Esophagus mucosa (tissue), 1 donor: ENCODE results near the gene SPPL2B. TPM values are rescaled to one million over a fixed set of nuclear protein-coding genes. Genes with fewer than 3 reads are reported as not detected.

Experiments used
- ATAC-seq: fragments of 200-7000 bp; cut with Tn5 transposase; one replicate; pipeline ENCODE4 v1.9.1; 2020
- total RNA-seq: library from RNA; stranded (reverse); gene quantifications from one replicate; pipeline ENCODE4 v1.2.4, GENCODE V29; 2023
- donor health status: DM: yes; HTN: yes; CAD: no.

The SPPL2B gene
- total RNA-seq, 1 donor from 2014 or later: 18.8 TPM

DNA sequence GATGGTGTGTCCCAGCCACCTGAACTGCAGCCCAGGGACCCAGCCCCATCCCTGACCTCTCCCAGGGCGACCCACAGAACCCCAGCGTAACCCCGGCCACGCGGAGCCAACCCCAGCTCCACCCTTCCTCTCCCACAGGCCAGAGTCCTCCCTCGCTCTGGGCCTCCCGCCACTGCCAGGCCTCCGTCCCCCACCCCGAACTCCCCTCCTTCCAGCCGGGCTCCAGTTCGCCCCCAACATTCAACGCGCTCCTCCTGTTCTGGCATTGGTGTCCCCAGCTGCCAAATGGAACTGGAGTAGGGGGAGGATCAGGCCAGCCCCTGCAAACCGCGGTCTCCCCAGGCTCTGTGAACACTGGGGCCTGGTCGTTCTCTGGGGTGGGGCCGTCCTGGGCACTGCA, 28.0 kb upstream of the SPPL2B start:
- no peak for ATAC-seq

DNA sequence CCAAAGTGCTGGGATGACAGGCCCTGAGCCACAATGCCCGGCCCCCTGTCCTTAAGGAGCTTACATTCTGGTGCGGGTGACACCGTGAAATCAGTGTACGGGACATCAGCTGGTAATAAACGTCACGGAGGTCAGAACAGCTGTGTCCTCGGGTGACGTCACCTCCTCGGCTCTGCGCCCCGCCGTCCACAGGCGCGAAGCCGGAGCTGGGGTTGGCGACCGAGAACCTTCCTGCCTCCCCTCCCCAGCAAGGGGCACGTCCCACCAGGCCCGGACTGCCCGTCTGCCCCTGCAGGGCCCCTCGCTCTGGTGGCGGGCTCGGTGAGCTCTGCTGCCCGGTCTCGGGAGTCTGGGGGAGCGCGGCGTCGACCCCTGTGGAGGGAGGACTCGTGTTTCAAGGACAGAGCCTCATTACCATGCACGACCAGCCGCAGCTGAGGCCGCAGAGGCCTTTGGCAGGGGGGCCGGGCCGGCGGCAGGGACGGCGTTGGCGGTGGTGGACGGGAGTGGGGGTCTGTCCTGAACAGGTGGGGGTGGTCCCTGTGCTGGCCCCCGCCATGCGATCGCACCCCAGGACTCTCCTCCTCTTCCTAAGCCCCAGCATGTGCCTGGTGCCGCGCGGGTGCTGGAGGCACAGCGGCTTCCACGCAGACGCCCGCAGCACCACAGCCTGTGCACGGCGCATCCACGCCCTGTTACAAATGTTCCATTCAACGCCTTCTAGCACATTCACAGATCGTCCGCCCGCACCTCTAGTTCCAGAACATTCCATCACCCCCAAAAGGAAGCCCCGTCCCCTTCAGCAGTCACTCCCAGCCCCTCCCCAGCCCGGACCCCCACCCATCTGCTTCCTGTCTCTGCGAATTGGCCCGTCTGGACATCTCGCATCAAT, 25.9 kb upstream of the SPPL2B start:
- ATAC-seq: peak; percentile 38

DNA sequence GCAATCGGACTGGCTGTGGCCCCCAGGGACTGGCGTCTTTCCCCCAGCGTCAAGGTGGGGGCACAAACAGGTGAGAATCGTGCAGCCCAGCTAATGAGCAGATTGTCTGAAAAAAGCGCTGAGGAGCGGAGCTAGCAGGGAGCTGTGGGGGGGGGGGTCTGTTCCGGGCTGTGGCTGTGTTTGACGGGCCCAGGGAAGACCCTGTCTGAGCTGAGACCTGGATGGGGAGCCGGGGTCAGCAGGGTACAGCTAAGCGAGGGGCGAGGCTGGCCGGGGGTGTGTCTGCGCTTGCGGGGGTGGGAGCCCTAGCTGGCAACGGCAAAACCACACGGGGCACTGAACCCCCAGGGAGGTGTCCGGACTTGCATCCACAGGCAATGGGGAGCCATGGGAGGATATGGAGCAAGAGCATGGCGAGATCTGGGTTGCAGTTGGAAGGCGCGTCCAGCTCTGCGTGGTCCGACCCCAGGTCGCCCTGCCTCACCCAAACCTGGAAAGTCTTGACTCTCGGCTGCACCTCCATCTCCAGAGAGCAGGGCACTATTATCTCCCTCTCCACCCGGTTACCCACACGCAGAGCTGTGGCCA, 25.2 kb upstream of the SPPL2B start:
- ATAC-seq: no peak

DNA sequence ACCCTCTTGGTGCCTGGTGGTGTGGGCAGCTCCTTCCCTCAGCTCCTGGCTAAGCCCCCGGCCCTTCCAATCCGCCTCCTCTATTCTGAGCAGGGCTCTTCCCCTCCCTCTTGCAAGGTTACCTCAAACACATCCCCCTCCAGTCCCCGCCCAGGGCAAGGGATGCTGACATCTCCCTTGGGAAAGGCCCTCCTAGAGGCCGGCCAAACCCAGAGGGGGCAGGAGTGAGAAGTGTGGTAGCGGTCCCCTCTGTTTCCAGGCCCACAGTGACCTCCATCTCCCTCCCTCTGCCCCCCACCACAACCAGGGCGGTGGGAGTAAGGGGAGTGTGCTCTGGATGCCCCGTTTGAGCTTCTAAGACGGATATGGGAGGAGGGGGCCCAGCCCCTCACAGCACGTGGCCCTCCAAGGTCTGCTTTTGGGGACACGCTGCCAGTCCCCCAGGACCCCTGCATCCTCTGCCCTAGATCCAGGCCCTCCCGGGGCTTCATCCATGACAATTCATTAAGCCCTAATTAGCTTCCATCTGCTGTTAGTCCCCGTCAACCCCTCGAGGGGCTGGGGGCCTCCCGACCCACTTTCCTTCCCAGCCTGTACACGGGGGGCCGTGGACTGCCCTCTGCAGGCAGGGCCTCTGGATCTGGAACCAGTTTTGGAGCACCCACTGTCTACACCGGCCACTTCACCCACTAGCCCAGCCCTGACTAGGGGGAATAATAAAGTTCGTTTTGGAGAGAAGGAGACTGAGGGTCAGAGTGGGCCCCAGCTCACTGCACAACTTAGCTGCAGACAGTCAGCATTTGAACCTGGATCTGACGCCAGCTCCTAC, 22.8 kb upstream of the SPPL2B start:
- ATAC-seq: no peak

DNA sequence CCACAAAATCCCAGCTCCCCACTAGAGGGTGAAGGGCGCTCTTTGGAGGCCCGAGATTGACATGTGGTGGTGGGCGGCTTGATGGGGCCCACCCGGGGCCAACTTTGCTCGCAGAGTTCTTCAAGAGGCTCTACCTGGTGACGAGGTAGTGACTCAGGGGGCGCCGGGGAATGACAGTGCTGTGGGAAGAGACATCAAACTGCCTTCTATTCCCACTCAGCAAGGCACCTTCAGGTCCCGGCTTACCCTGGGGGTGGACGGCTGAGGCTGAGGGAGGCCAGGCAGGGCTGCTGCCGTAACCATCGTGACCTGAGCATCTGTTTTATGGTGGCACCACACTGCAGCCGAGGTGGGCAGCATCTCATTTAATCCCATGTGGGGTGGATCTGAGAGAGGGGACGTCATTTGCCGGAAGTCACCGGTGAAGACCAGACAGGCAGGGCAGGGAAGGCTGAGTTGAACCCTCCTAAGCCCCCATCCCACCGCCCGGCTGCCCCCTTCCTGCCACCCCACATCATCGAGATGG, 22.1 kb upstream of the SPPL2B start:
- no peak for ATAC-seq

DNA sequence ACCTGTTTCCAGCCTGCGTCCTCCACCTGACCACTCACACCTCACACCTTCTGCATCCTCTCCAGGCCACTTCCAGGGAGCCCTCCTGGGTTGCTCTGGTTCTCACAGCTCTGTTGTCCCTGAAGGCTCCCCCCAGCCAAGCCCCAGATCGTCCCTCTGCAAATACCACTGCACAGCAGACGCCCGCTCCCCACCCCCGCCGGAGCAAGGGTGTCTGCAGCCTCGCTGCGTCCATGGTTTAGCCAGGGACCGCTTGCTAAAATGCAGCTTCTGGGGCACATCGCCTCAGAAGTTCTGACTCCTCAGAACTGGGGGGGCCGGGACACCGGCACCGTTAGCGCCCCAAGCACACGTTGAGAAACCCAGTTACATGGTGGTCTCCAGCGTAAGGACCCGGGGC, 21.5 kb upstream of the SPPL2B start:
- ATAC-seq: no peak

DNA sequence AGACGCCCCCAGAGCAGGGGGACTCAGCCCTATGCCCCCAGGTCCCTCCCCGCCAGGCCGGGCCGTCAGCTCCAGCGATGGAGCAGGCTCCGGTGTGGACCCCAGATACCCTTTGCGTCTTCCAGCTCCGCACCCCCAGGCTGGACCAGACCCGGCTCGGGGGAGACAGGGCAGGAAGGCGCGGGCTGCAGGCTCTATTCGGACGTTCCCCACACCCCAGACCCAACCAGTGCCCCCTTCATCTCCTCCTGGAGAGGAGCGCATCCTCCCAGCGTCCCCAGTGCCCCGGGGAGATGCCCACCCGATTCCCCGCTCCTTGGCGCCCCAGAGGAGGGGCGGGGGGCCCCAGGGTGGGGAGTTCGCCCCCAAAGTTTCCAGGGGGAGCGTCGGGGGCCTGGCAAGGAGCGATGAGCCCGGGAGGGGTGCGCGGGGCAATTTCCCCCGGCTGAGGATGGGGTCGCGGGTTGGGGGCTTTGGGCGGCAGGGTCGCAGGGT, 20.9 kb upstream of the SPPL2B start:
- no peak for ATAC-seq

DNA sequence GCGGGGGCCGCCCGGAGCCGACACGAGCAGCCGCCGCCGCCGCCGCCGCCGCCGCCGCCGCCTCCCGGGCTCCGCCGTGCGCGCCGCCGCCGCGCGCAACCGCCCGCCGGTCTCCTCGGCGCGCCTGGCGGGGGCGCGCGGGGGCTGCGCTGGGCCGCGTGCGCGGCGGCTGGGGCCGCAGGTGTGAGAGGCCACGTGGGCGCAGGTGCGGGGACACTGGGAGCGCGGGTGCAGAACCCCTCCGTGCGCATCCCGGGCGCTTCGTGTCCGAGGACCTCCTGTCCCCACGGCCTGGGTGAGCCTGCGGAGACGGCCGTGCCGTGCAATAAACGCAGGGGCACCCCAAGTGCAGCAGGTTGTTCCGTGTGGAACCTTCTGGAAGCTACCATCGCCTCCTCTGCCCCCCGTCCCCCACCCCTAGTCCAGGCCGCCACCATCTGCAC, 20.3 kb upstream of the SPPL2B start, which contains the start of gene LINGO3:
Gene LINGO3, minus strand, starts transcription at position 41 of the 443 bp plus-strand sequence. CDS start 16,378 bp downstream, outside the sequence.
- no peak for ATAC-seq

DNA sequence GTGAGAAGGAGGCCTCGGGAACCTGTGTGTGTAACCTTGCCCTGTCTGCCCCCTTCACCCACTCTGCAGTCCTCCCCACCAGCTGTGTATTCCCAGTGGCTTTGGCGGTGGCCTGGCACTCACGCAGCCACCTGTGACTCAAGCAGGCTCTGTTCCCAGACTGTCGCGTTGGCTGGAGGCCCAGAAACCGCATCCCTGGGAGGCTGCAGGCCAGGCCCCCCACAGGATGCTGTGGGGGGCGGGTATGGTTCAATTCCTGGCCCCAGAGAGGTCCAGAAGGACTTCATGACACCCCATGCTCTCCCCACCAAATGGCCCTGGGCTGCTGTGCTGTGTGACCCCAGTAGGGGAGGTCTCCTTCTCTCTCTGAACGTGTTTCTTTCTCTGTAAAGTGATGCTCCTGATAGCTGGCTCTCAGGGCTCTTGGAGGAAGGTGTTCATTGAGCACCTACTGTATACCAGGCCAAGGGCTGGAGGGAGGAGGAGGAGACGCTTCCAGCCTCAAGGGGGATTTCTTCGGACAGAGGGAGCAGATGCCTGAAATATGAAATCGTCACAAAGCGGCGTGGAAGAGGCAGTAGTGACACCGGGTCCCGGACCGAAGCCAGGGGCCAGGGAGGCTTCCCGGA, 18.6 kb upstream of the SPPL2B start:
- ATAC-seq: no peak

DNA sequence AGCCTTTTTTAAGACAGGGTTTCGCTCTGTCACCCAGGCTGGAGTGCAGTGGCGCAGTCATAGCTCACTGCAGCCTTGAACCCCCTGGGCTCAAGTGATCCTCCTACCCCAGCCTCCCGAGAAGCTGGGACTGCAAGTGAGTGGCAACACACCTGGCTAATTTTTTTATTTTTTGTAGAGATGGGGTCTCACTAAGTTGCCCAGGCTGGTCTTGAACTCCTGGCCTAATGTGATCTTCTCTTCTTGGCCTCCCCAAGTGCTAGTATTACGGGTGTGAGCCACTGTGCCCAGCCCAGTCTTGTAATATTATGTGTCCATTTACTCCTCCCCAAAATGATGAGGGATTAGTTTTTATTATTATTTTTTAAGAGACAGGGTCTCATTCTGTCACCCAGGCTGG, 17.4 kb upstream of the SPPL2B start:
- ATAC-seq: no peak

DNA sequence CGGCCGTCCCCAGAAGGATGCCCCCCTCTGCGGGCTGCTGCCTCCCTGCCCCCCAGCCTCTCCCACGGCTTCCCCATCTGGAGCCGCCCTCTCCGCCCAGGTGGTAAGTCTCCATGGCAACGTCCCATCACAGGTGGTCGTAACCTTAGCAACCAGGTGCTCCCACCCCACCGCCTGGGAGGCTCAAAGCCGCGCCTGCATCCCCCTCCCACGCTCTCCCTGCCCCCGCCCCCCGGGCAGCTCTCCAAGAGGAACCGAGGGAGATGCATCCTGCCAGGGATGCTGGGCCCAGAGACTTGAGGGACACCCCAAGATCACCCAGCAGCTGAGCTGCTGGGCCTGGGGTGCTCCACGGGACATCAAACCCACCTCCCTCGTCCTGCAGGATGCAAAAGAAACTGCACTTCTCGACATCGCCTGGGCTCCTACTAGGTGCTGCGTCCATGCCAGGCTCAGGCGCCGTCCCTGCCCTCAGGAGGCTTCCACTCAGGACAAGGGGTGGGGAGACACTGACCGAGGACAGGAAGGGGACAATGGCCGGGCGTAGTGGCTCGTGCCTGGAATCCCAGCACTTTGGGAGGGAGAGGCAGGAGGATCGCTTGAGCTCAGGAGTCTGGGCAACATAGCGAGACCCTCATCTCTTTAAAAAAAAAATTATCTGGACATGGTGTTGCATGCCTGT, 15.5 kb upstream of the SPPL2B start:
- ATAC-seq: no peak

DNA sequence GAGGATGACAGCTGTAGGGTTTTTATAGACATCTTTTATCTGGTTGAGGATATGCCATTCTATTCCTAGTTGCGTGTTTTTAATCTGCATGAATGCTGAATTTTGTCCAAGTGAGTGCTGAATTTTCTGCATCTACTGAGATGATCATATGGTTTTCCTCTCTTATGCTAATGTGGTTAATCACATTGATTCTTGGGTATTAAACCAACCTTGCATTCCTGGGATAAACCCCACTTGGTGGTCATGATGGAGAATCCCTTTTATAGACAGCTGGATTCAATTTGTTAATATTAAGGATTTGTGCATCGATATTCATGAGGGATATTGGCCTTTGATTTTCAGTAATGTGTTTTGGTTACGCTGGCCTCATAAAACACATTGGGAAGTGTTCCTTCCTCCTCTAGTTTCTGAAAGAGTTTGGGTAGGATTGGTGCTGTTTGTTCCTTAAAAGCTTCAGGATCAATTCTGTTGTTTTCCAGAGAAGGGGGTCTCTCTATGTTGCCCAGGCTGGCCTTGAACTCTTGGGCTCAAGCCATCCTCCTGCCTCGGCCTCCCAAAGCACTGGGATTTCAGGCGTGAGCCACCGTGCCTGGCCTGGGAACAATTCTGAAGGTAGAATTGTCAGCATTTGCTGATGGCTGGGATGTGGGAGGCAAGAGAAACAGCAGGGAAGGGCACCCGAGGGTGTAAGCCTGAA, 13.2 kb upstream of the SPPL2B start:
- ATAC-seq: no peak

DNA sequence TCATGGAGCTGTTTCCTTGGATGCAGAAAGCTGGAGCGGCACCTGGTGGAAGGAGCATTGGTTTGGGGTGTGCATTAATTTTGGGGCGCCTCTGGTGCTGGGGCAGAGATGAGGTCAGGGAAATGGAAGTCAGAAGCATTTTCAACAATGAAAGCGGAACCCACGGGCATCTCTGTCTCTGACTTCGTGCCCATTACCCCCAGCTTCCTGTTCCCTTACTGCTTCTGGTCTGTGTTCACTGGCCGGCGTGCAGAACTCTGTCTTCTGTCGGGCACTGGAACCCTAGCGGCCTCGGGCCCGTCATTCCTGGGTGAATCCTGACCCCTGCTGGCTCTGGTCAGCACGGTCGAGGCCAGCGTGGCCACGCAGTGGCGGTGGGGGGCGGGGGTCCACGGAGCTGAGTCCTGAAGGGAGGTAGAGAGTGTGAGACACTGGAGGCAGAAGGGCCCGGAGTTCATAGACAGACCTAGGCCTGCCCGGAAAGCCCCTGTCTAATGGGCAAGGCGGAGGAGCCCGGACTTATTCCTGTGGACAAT, 12.6 kb upstream of the SPPL2B start:
- ATAC-seq: peak; percentile 35

DNA sequence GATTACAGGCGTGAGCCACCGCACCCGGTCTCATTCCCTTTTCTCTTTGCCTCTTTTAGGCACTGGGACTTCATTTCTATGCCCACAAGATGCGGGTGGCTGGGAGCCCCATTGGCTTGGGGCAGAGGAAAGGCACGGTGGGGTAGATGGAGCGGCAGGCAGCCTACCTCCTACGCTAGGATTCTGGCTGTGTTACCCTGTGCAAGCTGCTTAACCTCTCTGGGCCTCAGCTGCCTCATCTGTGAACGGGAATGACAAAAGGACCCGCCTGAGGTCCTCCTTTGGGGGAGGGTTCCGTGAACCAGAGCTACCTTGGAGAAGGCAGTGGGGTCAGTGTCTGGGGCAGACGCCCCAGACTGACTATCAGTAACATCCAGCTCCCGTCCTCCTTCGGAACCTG, 11.2 kb upstream of the SPPL2B start:
- ATAC-seq: no peak

DNA sequence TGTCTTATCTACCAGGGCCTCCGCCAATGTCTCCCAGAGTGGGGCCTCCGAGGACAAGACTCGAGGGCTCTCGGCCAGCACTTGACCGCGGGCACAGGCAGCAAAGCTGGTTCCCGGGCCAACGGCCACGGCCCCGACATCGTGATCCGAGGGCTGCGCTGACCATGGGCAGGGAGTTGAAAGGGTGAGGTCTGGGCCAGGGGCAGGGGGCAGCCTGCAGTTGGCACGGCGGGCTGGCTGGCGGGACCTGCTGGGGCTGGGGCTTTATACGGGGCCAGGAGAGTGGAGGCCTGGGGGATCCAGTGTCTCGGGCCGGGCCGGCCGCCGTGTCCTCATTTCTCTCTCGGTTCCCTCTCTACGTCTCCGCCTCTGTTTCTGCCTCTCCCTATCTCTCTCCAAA, 10.7 kb upstream of the SPPL2B start:
- no peak for ATAC-seq

DNA sequence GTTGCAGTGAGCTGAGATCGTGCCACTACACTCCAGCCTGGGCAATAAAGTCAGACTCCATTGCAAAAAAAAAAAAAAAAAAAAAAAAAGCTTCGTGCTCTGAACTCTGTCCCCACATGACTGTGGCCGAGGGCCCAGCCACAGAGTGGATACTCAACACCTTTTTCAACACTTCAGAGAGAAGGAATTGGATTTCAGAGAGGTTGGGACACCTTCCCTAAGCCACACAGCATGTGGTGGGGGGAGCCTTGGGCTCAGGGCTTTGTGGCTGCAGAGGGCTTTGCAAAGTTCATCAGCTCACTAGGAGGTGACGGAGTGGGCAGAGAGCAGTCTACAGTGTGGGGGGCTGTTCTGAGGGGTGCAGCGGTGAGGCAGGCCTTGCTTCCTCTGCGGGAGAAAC, 9.6 kb upstream of the SPPL2B start:
- no peak for ATAC-seq

DNA sequence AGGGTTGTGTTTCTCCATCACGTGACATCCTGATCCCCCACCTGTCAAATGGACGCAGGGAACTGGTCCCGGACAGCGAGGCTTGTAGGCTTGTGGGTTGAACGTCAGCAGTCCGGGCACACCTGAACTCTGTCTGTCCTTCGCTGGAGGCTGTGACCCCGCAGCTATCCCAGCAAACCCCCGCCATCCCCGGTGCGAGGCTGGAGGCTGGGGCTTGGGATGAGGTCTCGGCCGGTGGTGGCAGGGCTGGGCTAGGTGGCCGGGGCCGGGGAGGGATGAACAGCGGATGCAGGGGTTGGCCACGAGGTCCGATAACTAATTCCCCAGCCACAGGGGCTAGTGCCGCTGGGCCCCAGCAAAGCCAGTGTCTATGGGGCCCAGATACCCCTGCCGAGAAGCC, 8.9 kb upstream of the SPPL2B start:
- no peak for ATAC-seq

DNA sequence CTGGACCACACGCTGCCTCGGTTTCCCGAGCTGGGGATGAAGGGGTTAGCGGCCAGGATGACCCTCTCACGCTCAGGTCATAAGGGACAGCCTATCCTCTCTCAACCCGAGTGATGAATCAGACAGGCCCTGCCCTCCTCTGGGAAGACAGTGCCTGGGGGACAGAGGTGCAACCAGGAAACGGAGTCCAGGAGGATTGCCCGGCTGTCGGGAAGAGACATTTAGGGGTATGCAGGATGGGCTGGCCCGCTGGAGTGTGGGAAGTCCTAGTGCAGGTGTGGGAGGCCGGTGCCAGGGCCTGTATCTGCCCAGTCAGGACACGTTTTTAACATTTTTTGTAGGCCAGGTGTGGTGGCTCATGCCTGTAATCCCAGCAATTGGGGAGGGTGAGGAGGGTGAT, 8.4 kb upstream of the SPPL2B start:
- ATAC-seq: peak; percentile 58

DNA sequence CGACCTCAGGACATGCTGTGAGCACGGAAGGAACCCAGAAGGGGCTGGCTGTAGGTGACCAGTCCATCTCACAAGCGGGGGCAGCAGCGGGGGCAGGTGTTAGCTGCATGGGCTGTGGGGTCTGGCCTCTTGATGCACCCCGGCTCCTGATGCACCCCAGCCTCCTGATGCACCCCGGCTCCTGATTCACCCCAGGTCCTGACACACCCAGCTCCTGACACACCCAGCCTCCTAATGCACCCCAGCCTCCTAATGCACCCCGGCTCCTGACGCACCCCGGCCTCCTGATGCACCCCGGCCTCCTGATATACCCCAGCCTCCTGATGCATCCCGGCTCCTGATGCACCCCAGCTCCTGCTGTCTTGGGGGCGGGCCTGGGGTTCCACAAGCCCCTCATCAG, 7.5 kb upstream of the SPPL2B start:
- peak; percentile 35 for ATAC-seq

DNA sequence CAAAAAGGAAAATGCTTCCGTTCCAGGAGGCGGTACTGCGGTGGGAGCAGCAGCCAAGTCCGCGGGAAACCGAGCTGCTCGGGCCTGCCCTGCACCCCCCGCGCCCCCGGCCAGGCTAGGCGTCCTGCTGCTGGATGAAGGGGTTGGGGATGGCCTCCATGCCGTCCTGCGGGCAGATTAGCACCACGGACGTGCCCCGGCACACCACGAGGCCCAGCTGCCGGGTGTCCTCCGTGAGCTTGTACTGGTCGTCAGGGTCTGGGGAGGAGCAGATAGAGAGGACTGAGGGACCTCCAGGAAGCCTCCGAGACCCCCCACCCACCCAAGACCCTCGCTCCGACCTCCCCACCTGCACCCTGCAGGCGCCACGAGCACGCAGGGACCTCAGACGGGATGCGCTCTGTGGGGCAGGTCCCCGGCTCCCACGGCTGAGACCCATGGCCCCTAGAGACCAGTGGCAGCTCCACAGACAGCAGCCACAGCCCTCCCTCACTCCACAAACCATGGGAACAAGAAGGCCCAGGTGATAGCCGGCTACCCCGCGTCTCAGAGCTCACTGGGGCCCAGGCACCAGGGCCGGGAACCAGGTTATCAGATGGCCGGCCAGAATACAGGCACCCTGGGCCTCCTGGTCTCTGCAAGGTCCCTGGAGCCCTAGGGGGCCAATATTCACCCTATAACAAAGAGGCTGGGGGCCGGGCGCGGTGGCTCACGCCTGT, 6.8 kb upstream of the SPPL2B start:
- ATAC-seq: no peak
